ENCODE measurements around the gene GATAD2B. TPM values are rescaled to one million over a fixed set of nuclear protein-coding genes. Genes with fewer than 3 reads are reported as not detected.
"Not testable (repeated sequence)": the region's sequence is repeated elsewhere in the genome, so short reads cannot be mapped to it uniquely, and the experiment has no call there.

GATAD2B gene
- polyA plus RNA-seq, 3 donors: 1.1 to 11.0 (median 2.0) TPM

- Histone ChIP-seq H3K4me2 (replicated peaks; ENCODE audit: extremely low read depth, low read length, poor library complexity, severe bottlenecking) (no peak overlapping the region), H3K9ac (ENCODE audit: insufficient read depth, low read length, poor library complexity, severe bottlenecking) (no peak overlapping the region), H3K9me3 (replicated peaks in 1 of 2; ENCODE audit: control insufficient read depth in 1 of 2, insufficient read depth in 1 of 2, low read length in 2 of 2) (no peaks in the 10 kb centered on the region), H3K4me1 (ENCODE audit: control insufficient read depth in 1 of 2, insufficient read depth in 2 of 2, low read length in 2 of 2) (no peaks in the 10 kb centered on the region), H3K27ac (ENCODE audit: low read depth in 1 of 2, low read length in 2 of 2) (no peak overlapping the region), H3K79me2 (ENCODE audit: insufficient read depth, low read length) (peaks cover 100% of the 10 kb centered on the region), H2AFZ (ENCODE audit: insufficient read depth, low read depth, low read length, poor library complexity, severe bottlenecking) (no peak overlapping the region), H3K36me3 (replicated peaks in 1 of 2; ENCODE audit: control insufficient read depth in 1 of 2, insufficient read depth in 2 of 2, low read length in 2 of 2) (peaks cover 8 to 23% of the 10 kb centered on the region in 2 donors), H3K4me3 (replicated peaks in 1 of 3; ENCODE audit: low read depth in 2 of 3, low read length in 3 of 3) (no peak overlapping the region), H3K27me3 (ENCODE audit: control insufficient read depth in 2 of 2, insufficient read depth in 2 of 2, low read length in 2 of 2) (no peaks in the 10 kb centered on the region), H4K20me1 (ENCODE audit: insufficient read depth, low read length) (peaks cover 80% of the 10 kb centered on the region)
- TF ChIP-seq CTCF (IDR thresholded peaks at IDR 0.05): no peak
- Mint-ChIP-seq H3K27me3 (ENCODE audit: low read depth in 3 of 3) (no peaks in the 10 kb centered on the region), H3K4me1 (peaks cover 2% of the 10 kb centered on the region), H3K4me3 (no peak overlapping the region), H3K9me3 (no peaks in the 10 kb centered on the region), H3K27ac (peak overlapping the region in 1 of 7 donors; percentile 6), H3K36me3 (peaks cover 16 to 36% of the 10 kb centered on the region in 2 donors)
- DNase-seq: no peak
- intact Hi-C loops (cut with micrococcal nuclease): no loop called here
- no CpG with 5 or more reads among the region's 2 CpGs for WGBS (ENCODE audit: insufficient coverage)
Measured at GRCh38 chr1:153912349-153912748, 10.4 kb downstream of the GATAD2B start.

- Mint-ChIP-seq H3K27ac (peak overlapping the region in 1 of 7 donors; percentile 6), H3K36me3 (peaks cover 15 to 39% of the 10 kb centered on the region in 2 donors)
- H2AFZ ChIP-seq (ENCODE audit: insufficient read depth, low read depth, low read length, poor library complexity, severe bottlenecking); H3K4me1 ChIP-seq (ENCODE audit: control insufficient read depth in 1 of 2, insufficient read depth in 2 of 2, low read length in 2 of 2); intact Hi-C loops (cut with micrococcal nuclease); H3K9ac ChIP-seq (ENCODE audit: insufficient read depth, low read length, poor library complexity, severe bottlenecking); H3K4me3 ChIP-seq (replicated peaks in 1 of 3; ENCODE audit: low read depth in 2 of 3, low read length in 3 of 3); H3K27me3 Mint-ChIP-seq (ENCODE audit: low read depth in 3 of 3); H3K9me3 Mint-ChIP-seq; H3K27ac ChIP-seq (ENCODE audit: low read depth in 1 of 2, low read length in 2 of 2); H3K9me3 ChIP-seq (replicated peaks in 1 of 2; ENCODE audit: control insufficient read depth in 1 of 2, insufficient read depth in 1 of 2, low read length in 2 of 2); H3K4me2 ChIP-seq (replicated peaks; ENCODE audit: extremely low read depth, low read length, poor library complexity, severe bottlenecking); H3K4me1 Mint-ChIP-seq; H3K27me3 ChIP-seq (ENCODE audit: control insufficient read depth in 2 of 2, insufficient read depth in 2 of 2, low read length in 2 of 2); DNase-seq; H3K4me3 Mint-ChIP-seq: not testable (repeated sequence)
- peaks cover 100% of the 10 kb centered on the region for H3K79me2 ChIP-seq (ENCODE audit: insufficient read depth, low read length)
- H3K36me3 ChIP-seq (replicated peaks in 1 of 2; ENCODE audit: control insufficient read depth in 1 of 2, insufficient read depth in 2 of 2, low read length in 2 of 2): peaks cover 4 to 17% of the 10 kb centered on the region in 2 donors
- WGBS (ENCODE audit: insufficient coverage): no CpG with 5 or more reads among the region's 6 CpGs
- H4K20me1 ChIP-seq (ENCODE audit: insufficient read depth, low read length): peaks cover 80% of the 10 kb centered on the region
Measured at GRCh38 chr1:153910560-153910959, 12.2 kb downstream of the GATAD2B start.

Measured in CD14-positive monocyte (primary cell).